Urinary bladder (tissue), 4 donors: ENCODE data around the gene HAVCR2. TPM values are rescaled to one million over a fixed set of nuclear protein-coding genes. Genes with fewer than 3 reads are reported as not detected.

ENCODE experiments used
- DNase-seq: peaks from one replicate; pipeline ENCODE4 v3.0.0-alpha.2; 2015; ENCODE audit errors: extremely low spot score
- H3K27ac ChIP-seq: one replicate; pipeline ENCODE4 v1.5.1; 2013; ENCODE audit warnings: low read depth, mild to moderate bottlenecking, moderate library complexity
- H3K36me3 ChIP-seq: one replicate; pipeline ENCODE4 v1.6.1; 2013; ENCODE audit warnings: mild to moderate bottlenecking, moderate library complexity; ENCODE audit not compliant: insufficient read depth
- H3K4me1 ChIP-seq: one replicate; pipeline ENCODE4 v1.6.1; 2013; ENCODE audit warnings: mild to moderate bottlenecking, moderate library complexity; ENCODE audit not compliant: insufficient read depth
- H3K4me3 ChIP-seq: one replicate; pipeline ENCODE4 v1.5.1; 2013; ENCODE audit warnings: low read depth, low read length
- WGBS: extraction: QIAGEN DNeasy Blood & Tissue Kit; methylation state at CpG from one replicate; pipeline ENCODE4 v1.1.7; 2013; 5-methylcytosine and 5-hydroxymethylcytosine counted together
- polyA plus RNA-seq: library from polyadenylated mRNA; stranded (reverse); fragments of 200-250 nt; gene quantifications from one replicate; pipeline ENCODE4 v1.2.3, GENCODE V29; 2013
- total RNA-seq: library from RNA; depleted of rRNA; stranded (reverse); fragments of >200 nt; gene quantifications from one replicate; pipeline ENCODE4 v1.2.3, GENCODE V29; 2014
- donor health status: healthy with polysubstance abuse.
- donor health status: healthy.

HAVCR2 gene
- total and polyA plus RNA-seq, 2 donors: 3.8 to 8.7 TPM

GRCh38 chr5:157046041-157046440, 62.8 kb downstream of the HAVCR2 start:
- 59% methylated on average over 3 of the region's 3 CpGs for WGBS
- Histone ChIP-seq H3K4me1 (no peaks in the 10 kb centered on the region), H3K36me3 (no peaks in the 10 kb centered on the region), H3K27ac (no peak overlapping the region), H3K4me3 (no peak overlapping the region)
- DNase-seq: no peak

- 43% methylated on average over 3 of the region's 3 CpGs for WGBS
- no peaks in the 10 kb centered on the region for H3K4me1 ChIP-seq
- no peaks in the 10 kb centered on the region for H3K36me3 ChIP-seq
- H3K27ac ChIP-seq: no peak overlapping the region
- DNase-seq: no peak
- H3K4me3 ChIP-seq: no peak overlapping the region
Measured at GRCh38 chr5:157045601-157046000, 63.2 kb downstream of the HAVCR2 start.

- WGBS: 84% methylated on average over 5 of the region's 5 CpGs
- no peak overlapping the region for H3K4me3 ChIP-seq
- H3K27ac ChIP-seq: no peak overlapping the region
- no peak for DNase-seq
- H3K4me1 ChIP-seq: no peaks in the 10 kb centered on the region
- H3K36me3 ChIP-seq: no peaks in the 10 kb centered on the region
Measured at GRCh38 chr5:157038568-157039187, 70.2 kb downstream of the HAVCR2 start.

Other genes starting within 250 kb of the HAVCR2 start
- 1.7 TPM for gene TIMD4, start 145.8 kb downstream of the HAVCR2 start, total RNA-seq
- gene TIMD4, start 145.8 kb downstream of the HAVCR2 start, polyA plus RNA-seq: 0.19 TPM
- 0.90 TPM for gene HAVCR1, start 49.9 kb downstream of the HAVCR2 start, total RNA-seq
- gene HAVCR1, start 49.9 kb downstream of the HAVCR2 start, polyA plus RNA-seq: 0.08 TPM
- gene MED7, start 33.8 kb upstream of the HAVCR2 start, total RNA-seq: 20.3 TPM
- 12.7 TPM for gene MED7, start 33.8 kb upstream of the HAVCR2 start, polyA plus RNA-seq
- not detected for gene GARIN3, start 57.2 kb upstream of the HAVCR2 start, total RNA-seq
- gene GARIN3, start 57.2 kb upstream of the HAVCR2 start, polyA plus RNA-seq: not detected
- gene ITK, start 71.8 kb upstream of the HAVCR2 start, total RNA-seq: 1.1 TPM
- 1.6 TPM for gene ITK, start 71.8 kb upstream of the HAVCR2 start, polyA plus RNA-seq
- 43.7 TPM for gene CYFIP2, start 157.1 kb upstream of the HAVCR2 start, total RNA-seq
- gene CYFIP2, start 157.1 kb upstream of the HAVCR2 start, polyA plus RNA-seq: 64.7 TPM